ENCODE measurements around the gene DPEP2. TPM values are rescaled to one million over a fixed set of nuclear protein-coding genes. Genes with fewer than 3 reads are reported as not detected.
"Not testable (repeated sequence)": the region's sequence is repeated elsewhere in the genome, so short reads cannot be mapped to it uniquely, and the experiment has no call there.

The DPEP2 gene
- total RNA-seq, 2 donors from 2014 or later = 0.82 to 2.5 TPM

- peak; percentile 44 to 72 for DNase-seq
- ATAC-seq = peak; percentile 35
- intact Hi-C loops (cut with DNase I, micrococcal nuclease) = no loop called here
Observed at GRCh38 chr16:67943619-67944504, 55.4 kb downstream of the DPEP2 start, which contains the start of gene LCAT. TSS of gene LCAT (minus strand) at chr16:67944120. CDS start at chr16:67944101, 19 bp downstream.

- ATAC-seq (no peak), DNase-seq (no peak)
- intact Hi-C loops (cut with DNase I, micrococcal nuclease) = no loop called here
Observed at GRCh38 chr16:67943256-67943618, 56.0 kb downstream of the DPEP2 start.

- ATAC-seq (peak; percentile 4), DNase-seq (no peak)
- intact Hi-C loops (cut with DNase I, micrococcal nuclease) = no loop called here
Observed at GRCh38 chr16:67942510-67943255, 56.6 kb downstream of the DPEP2 start.

DNA sequence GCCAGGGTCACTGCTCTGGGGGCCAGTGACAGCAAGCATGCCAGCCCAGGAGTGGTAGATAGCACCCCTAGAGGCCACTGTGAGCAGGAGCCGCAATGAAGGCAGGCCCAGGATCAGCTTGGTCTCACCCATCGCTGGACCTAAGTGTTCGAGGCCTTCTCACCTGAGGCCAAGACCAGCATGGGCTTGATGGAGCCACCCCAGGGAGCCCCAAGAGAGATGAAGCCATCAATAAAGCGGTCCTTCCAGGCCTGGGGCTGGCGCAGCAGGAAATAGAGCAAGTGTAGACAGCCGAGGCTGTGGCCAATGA is 57.1 kb downstream of the DPEP2 start:
- DNase-seq (peak in 1 of 2 donors; percentile 38), ATAC-seq (peak; percentile 60)
- intact Hi-C loops (cut with DNase I, micrococcal nuclease) = no loop called here

- no peak for ATAC-seq
- no peak for DNase-seq
- intact Hi-C loops (cut with DNase I, micrococcal nuclease) = no loop called here
Observed at GRCh38 chr16:67941469-67942199, 57.6 kb downstream of the DPEP2 start.

- no peak for DNase-seq
- no peak for ATAC-seq
- intact Hi-C loops (cut with DNase I, micrococcal nuclease) = no loop called here
Observed at GRCh38 chr16:67940446-67941089, 58.7 kb downstream of the DPEP2 start.

DNA sequence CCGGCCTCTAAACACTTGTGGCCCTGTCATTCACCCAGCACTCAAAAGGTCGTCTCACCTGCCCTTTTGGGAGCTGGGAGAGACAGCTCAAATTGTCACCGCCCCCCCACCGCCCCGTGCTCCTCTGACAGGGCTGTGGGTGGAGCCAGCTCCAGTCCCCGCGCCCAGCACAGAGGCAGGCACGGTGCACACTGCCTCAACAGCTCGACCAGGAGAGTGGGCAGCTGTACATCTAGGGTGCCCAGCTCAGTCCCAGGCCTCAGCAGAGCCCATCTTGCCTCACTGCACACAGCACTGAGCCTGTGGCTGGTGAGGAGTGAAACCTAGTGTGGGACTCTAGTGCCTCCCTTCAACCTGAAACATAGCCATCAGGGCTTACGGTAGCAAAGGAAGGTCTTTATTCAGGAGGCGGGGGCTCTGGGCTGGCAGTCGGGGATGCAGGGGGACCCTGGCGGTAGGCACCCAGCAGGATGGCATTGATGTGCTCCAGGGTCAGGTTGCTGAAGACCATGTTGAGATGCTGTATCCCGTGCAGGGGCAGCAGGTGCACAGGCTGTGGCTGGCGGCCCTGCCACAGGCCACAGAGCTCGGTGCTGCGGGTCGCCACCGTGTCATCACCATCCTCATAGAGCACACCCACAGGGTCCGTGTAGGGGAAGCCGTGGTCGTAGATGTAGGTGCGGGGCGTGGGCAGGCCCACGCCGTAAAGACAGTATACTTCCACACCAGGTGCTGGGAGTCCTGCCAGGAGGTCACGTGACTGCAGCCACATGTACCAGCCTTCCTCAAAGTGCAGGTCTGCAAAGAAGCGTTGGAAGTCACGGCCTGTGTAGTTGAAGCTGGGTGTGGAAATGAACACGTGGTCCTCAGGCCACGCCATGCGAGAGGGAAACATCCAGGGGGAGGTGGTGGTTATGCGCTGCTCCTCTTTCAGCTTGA is 59.5 kb downstream of the DPEP2 start:
- DNase-seq (peak; percentile 56 to 82), ATAC-seq (no peak)
- intact Hi-C loops (cut with DNase I, micrococcal nuclease) = no loop called here

DNA sequence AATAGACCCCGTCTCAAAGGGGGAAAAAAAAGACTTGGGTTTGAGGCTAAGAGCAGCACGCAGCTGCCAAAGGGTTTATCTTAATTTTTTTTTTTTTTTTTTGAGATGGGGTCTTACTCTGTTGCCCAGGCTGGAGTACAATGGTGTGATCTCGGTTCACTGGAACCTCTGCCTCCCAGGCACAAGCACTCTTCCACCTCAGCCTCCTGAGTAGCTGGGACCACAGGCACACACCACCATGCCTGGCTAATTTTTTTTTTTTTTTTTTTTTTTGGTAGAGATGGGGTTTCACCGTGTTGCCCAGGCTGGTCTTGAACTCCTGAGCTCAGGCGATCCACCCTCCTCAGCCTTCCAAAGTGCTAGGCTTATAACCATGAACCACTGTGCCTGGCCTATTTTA is 61.6 kb downstream of the DPEP2 start:
- DNase-seq; intact Hi-C loops (cut with DNase I, micrococcal nuclease); ATAC-seq: not testable (repeated sequence)

Other genes with a start within 250 kb of the DPEP2 start
- gene RANBP10, start 192.9 kb downstream of the DPEP2 start, total RNA-seq = 10 to 100 TPM; 16.9 to 20.5 TPM
- under 1 TPM; 0.12 to 0.75 TPM for gene TSNAXIP1, start 192.6 kb downstream of the DPEP2 start, total RNA-seq
- gene THAP11, start 157.2 kb downstream of the DPEP2 start, total RNA-seq = 10 to 100 TPM; 19.3 to 23.8 TPM
- gene NUTF2, start 152.6 kb downstream of the DPEP2 start, total RNA-seq = 10 to 100 TPM; 57.1 to 59.8 TPM
- gene CENPT, start 151.8 kb downstream of the DPEP2 start, total RNA-seq = 10 to 100 TPM; 29.3 to 43.1 TPM
- gene EDC4, start 126.4 kb downstream of the DPEP2 start, total RNA-seq = 10 to 100 TPM; 54.2 to 76.8 TPM
- under 1 TPM in 1 of 2 donors, not detected in 1; 0.67 TPM for gene NRN1L, start 114.6 kb downstream of the DPEP2 start, total RNA-seq
- 10 to 100 TPM; 31.7 to 36.6 TPM for gene PSKH1, start 106.2 kb downstream of the DPEP2 start, total RNA-seq
- gene CTRL, start 67.6 kb downstream of the DPEP2 start, total RNA-seq = 1 to 10 TPM in 1 of 2 donors, under 1 TPM in 1; 0.89 to 1.9 TPM
- 100 to 1,000 TPM; 114 to 164 TPM for gene PSMB10, start 62.6 kb downstream of the DPEP2 start, total RNA-seq
- 1 to 10 TPM; 2.3 to 5.0 TPM for gene LCAT, start 55.4 kb downstream of the DPEP2 start, total RNA-seq
- 10 to 100 TPM; 12.0 to 16.9 TPM for gene SLC12A4, start 30.8 kb downstream of the DPEP2 start, total RNA-seq
- under 1 TPM in 1 of 2 donors, not detected in 1; 0.28 TPM for gene DPEP3, start 19.0 kb downstream of the DPEP2 start, total RNA-seq
- gene DPEP2NB, start 16.4 kb upstream of the DPEP2 start, total RNA-seq = not detected
- gene DDX28, start 23.7 kb upstream of the DPEP2 start, total RNA-seq = 1 to 10 TPM; 6.7 to 7.1 TPM
- gene DUS2, start 23.8 kb upstream of the DPEP2 start, total RNA-seq = 10 to 100 TPM; 14.1 to 17.4 TPM
- gene NFATC3, start 85.9 kb upstream of the DPEP2 start, total RNA-seq = 10 to 100 TPM; 24.6 to 24.9 TPM
- gene ESRP2, start 236.6 kb upstream of the DPEP2 start, total RNA-seq = 100 to 1,000 TPM in 1 of 2 donors, 10 to 100 TPM in 1; 87.5 to 120 TPM
- gene PLA2G15, start 245.9 kb upstream of the DPEP2 start, total RNA-seq = 10 to 100 TPM; 15.1 to 15.5 TPM